Stimulated activated CD8-positive, alpha-beta memory T cell treated with anti-CD3 and anti-CD28 coated beads, Interleukin-12 subunit alpha, Interleukin-12 subunit beta, amount 100 ng/mL, for 4 hours (primary cell): Measurements from ENCODE around the gene ULK2.
"Not testable (repeated sequence)": the region's sequence is repeated elsewhere in the genome, so short reads cannot be mapped to it uniquely, and the experiment has no call there.

ENCODE experiments used
- DNase-seq: peaks from one replicate; pipeline ENCODE4 v3.0.0-alpha.2; 2020; ENCODE audit warnings: low read depth

ULK2 gene

DNA sequence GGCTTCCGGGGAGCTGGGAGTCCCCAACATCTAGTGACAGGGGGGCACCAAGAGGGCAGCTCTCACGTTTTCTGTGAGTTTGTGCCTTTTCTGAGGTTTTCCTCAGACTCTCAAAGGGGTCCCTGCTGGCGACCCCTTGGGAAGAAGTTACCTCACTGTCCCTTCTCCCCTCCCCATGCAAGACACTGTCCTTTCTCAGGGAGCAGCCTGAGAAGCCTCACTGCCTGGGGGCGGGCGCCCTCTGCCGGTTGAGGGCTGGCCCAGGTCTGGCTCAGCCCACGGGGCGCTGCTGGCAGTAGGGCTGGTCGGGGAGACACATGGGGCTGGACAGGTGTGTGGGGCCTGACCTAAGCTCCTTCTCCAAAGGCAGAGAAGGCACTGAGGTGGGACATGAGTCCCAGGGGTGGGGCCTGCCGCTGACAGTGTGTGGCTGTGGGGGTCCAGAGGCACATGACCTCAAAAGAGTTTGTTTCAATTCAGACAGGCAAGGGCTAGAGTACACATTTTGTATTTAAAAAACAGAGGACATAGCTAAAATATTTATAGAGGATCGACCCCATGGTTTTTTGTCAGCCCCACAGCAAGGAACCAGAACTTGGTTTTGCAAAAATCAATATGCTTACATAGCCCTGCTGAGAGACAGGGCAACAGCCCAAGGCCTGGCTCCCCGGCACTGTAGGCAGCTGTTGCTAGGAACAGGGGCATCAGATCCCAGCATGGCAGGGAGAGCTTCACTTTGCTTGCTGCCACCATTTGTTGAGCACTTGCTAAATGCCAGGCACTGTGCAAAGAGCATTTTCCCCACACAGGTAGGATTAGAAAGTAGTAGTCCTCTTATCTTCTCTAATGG lies 101.1 kb downstream of the ULK2 start:
- peak; percentile 53 for DNase-seq

DNA sequence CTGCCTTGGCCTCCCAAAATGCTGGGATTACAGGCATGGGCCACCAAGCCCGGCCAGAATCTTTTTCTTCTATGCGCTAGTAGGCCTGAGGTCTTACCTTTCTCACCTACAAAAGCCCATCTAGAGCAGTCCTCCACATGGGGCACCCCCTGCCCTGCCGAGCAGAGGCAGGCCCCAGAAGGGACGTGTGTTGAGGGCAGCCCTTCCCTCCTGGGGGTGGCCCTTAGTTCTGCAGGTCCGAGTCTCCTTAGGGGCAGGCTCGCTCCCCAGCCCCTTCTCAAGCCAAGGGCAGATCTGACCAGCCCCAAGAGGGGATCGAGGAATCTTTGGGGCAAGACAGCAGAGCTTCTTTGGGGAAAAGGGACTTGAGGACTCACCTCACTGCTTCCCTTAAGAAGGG lies 101.7 kb downstream of the ULK2 start:
- no peak for DNase-seq

DNA sequence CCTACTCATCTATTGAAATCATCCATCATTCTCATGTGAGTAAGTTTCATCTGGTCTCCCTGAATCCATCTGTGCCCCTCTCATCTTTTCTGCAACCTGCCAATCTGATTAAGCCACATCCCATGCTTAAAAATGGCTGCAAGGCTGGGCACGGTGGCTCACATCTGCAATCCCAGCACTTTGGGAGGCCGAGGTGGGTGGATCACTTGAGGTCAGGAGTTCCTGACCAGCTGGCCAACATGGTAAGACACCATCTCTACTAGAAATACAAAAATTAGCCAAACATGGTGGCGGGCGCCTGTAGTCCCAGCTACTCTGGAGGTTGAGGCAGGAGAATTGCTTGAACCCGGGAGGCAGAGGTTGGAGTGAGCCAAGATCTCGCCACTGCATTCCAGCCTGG lies 103.7 kb downstream of the ULK2 start:
- not testable (repeated sequence) for DNase-seq

DNA sequence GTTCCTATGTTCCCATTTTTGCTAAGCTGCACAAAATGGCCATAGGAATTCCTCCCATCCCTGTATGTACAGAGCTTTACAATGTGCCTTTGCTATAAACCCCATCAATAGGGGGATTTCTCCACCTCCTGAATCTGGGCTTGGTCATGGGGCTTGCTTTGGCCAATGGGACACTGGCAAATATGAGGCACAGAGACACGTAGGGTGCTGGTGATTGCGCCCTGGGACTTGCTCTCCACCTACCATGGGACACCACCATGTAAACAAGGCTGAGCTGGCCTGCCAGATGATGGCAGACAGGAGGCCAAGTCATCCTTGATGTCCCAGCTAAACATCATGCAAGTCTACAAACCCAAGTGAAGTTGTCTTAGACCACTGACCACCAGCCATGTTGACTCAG lies 104.3 kb downstream of the ULK2 start:
- no peak for DNase-seq

DNA sequence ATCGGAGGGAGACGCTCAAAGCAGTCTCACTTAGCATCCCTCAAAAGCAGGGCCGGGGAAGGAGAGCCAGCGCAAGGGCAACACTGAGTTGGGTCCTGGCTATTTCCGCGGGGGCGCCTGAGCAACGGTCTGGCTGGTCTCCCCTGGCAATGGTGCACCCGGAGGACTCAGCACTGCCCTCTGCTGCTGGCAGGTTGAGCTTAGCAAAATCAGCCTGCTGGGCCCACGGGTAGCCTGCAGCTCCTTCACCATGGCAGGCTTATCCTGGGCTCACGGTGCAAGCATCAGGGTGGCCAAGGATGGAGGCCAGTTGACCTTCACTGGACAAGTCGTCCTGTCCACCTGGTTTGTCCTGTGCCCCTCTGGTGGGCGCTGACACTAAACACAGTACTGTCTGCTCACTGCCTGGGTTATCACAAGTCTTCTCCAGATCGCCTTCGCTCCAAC lies 105.2 kb downstream of the ULK2 start:
- DNase-seq = peak; percentile 24

DNA sequence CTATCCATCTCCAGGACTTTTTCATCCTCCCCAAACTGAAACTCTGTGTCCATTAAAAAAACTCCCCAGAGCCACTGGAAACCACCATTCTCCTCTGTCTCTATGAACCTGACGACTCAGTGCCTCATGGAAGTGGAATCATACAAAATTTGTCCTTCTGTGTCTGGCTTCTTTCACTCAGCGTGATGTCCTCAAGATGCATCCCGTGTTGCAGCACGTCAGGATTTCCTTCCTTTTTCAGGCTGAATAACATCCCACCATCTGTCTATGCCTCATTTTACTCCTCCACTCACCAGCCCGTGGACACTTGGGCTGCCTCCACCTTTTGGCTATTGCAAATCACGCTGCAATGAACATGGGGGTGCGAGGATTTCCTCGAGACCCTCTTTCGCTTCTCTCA lies 107.0 kb downstream of the ULK2 start:
- DNase-seq = no peak

DNA sequence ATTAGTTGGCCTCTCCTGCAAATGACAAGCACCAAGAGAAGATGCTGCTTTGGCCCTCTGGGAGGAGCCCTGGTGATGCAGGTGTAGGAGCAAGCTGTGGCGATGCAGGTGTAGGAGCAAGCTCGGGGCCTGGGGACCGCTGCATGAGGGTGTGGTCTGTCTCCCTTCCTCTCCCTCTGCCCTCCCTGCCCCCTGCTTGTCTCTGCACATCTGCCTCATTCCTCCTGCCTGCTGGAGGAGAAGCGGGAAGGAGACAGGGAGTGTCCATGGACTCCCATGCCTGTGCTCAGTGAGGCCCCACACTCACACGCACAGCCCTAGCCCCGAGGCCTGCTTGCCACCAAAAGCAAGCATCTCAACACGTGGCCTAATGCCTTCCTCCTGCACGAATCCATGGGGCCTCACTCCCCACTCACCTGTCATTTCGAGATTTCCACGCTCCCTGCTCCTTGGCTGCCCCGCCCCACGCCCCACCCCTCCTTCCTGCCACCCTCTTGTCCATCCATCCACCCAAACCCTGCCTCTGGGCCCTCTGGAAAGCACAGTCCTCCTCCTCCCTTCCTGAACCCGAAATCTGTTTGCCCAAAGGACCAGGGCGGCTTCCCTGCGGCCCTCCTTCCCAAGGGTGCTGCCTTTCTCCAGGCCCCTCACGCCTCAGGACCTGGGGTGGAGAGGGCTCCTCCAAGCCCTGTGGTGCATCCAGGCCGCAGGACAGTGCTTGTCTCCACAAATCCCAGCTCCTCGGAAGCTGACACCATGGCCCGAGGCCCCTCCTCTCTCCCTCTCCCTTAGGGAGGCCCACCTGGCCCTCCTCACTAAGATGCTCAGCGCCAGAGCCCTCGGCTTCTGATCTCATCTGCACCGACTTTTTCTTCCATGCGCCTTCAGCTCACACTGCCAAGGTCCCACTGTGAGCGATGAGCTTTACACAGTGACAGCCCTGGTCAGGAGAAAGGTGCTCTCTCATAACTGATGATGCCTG lies 107.9 kb downstream of the ULK2 start:
- no peak for DNase-seq

DNA sequence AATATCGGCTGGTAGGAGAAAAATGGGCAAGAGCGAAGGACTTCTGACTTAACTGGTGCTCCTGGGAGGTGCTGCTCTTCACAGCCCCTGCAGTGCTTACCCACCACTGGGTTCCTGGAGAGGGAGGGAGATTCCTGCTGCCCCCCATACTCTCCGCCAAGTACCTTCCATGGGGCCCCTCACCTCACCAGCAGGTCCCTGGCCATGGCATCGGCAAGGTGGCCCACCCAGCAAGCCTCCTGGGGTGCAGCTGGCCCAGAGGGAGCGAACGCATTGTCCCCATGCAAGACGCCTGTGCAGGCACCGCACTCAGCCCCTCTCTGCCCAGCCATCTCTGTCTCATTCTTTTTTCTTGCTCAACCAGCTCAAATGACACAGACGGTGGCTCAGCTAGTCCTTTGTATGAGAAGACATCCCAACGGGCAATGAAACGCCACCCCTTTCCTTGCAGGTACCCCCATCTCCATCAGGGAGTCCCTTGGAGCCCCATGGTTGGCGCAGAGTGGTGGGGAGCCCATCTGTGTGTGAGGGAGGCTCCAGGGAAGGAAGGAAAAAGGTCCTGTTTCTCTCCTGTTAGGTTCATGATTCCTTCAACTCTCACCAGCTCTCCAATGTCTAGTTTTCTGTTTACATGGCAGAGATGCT lies 110.1 kb downstream of the ULK2 start:
- no peak for DNase-seq

DNA sequence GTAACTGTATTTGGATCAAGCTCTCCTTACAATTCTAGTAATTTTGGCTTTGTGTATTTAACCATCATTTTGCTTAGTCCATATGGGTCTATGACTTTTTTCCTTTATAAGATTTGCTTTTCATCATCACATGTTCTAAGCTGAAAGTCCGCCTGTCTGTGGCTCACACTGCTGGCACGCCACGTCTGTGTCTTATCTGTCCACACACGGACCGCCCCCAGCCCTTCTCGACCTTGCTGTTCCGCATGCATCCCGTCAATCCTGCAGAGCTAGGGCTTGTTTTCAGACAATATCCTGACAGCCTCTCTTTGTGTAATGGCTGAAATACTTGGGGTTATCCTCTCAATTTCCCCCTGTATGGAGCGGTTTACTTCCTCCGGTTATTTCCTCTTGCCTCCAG lies 111.2 kb downstream of the ULK2 start:
- DNase-seq = no peak

DNA sequence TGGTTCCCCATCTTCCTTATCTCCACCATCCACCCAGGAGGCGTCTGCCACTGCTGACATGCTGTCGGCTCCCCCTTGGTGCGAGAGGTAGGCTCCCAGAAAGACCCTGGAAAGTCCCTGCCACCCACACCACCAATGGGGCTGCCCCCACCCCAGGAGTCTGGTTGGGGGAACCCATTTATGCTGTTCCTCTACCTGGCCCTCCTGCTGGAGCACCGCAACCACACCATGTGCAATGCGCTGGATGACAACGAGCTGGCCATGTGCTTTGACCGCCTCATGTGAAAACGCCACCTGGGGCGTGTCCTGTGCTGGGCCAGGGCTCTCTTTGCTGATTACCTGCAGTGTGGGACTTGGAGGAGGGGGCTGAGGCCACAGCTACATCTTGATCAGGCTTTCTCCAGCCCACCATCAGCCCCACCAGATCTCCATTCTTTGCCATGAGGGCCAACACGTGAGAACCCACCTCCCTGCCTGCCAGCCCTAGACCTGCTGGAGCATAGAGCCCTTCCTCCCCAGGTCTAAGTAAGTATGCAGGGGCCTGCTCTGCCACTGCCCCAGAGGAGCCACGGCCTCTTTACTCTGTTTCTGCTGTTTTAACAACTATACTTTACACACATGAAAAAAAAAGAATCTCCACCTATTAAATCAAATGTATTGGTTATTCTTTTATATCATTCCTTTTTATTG lies 111.8 kb downstream of the ULK2 start:
- DNase-seq = no peak

DNA sequence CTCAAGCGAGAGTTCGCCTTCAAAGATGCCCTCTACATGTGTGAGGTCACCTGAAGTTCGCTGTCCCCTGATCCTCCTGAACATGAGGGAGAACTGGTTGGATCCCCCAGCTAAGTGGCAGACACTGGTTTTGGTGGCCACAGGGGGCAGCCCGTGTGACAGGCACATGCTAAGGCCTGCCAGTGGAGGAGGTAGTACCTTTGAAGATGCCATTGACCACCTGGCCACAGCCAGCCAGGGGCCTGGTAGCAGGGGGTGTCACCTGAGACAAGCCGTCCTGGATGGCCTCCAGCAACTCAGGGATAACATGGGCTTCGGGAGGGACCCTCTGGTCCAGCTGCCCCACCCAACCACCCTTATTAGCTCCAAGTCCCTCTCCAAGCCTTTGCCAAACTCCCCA lies 112.3 kb downstream of the ULK2 start:
- no peak for DNase-seq

DNA sequence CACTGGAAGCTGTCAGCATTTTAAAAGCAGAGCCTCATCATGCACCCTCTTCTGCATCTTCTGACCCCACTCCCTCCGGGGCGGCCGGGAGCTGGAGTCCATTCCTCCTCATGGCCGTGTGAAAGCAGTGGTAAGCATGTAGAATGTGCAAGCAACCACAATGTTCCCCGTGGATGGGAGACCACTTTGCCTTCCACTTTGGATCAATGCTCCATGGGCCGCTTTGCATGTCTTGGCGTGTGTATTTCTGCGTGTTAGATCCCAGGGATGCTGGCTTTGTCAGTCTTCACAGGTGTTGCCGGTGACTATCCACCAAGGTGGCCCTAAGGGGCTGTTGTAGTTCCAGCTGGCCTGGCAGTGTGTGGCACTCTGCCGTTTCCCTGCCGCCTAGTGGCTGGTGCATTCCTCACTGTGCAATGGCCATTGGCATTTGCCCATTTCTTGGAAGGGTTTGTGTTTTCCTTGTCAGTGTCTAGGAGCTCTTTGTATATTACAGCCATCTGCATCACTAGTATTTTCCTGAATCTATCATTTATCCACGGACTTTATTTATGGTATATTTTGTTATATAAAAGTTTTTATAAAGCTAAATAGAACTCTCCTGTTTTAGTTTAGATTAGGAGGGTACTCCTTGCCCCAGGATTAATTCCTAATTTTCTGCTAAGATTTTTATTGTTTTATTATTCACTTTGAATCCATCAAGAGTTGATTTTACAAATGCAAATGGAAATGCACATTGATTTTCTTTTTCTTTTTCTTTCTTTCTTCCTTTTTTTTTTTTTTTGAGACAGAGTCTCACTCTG lies 113.9 kb downstream of the ULK2 start:
- no peak for DNase-seq

DNA sequence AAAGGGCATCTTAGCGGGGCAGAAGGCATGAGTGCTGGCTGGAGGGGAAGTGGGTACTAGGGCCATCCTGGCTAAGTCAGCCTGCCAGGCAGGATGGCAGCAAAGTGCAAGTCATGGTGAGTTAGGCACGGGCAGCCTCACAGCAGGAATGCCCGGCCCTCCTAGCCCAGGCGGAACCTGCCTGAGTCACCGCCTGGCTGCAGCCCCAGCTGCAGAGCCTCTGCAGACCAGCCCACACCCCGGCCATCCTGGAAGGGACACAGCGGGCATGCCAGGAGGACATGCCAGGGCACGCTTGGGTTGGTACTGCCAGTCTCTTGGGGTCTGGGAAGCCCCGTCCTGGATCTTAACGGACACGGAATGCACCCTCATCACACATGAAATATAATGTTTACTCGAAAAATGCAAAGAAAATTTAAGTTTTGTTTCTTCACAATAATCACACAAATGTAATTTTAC lies 114.7 kb downstream of the ULK2 start:
- no peak for DNase-seq

DNA sequence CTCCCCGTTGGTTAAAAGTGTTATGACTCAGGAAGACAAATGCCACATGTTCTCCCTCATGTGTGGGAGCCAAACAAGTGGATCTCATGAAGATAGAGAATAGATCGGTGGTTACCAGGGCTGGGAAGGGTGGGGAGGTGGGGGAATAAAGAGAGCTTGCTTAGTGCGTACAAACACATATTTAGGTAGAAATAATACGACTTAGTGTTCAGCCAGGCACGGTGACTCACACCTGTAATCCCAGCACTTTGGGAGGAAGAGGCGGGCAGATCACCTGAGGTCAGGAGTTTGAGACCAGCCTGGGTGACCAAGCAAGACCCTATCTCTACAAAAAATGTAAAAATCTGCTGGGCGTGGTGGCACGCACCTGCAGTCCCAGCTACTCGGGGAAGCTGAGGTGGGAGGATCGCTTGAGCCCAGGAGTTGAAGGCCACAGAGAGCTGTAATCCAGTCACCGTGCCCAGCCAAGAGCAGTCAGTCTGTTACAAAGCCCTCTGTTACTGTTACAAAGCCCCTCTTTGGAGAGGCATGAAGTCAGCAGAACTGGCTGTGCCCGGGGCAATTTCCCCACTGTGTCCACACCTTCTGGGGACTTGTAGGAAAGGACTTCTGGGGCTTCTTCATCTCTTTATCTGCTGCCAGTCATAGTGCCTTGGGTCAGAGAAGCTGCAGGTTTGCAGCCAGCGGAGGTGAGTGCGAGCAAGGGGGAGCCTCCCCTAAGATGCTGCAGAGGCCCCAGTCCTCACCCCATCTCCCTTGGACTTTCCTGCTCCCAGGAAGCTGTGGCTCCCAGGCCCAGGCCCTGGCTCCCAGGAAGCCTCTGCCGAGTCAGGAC lies 115.3 kb downstream of the ULK2 start:
- DNase-seq = no peak

DNA sequence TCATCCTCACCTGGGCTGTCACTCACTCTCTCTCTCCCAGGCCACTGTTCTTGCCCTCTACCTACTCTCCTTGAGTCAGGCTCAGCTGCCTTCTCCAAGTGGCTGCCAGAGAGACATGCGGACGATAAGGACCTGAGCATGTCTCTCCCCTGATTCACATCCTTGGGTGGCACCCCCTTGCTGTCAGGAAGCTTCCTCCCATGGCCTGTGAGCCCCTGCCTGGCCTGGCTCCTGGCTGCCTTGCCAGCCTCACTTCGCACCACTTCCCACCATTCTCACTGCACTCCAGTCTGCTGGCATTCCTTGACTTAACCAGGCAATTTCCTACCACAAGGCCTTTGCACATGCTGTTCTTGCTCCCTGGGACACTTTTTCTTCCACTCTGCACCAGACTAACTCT lies 116.9 kb downstream of the ULK2 start:
- DNase-seq = no peak

DNA sequence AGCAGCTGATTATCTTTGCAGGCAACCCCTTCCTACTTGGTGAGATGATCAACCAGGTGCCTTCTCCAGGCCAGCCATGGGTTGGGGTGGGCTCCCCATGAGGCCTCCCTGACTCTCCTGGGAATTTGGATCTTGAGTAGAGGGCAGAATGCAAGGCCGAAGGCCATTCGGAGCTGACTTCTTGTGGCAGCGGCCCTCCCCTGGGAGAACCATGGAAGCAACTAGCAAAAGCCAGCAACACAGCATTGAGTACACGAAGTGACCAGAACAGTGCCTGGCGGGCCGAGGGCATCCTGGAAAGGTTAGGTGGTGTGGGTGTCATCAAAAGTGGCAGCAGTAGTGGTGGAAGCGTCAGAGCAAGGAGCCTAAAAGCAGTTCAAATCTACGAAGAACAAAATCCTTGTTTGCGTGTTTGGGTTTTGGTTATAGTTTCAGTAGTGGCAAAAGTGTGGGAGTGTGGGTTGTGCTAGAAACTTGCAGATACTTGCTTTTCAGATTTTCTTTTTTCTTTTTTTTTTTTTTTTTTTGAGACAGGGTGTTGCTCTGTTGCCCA lies 117.6 kb downstream of the ULK2 start:
- no peak for DNase-seq

DNA sequence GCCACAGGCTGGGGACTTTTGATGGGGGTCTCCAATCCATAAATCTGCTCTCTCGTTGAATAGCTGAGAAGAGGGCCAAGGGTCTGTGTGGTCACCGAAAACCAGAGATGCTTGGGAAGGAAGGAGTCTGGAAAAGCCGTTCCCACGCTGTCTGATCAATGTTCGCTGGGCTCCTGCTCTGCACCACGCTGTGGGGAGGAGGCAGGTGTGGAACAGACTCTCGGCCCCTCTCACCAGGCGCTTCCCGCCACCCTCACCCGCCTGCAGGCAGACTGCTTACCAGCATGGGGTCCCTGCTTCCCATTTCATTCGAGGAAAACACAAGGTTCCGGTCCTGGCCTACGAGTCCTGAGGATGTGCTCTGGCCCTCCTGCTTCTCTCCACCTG lies 118.9 kb downstream of the ULK2 start:
- DNase-seq = no peak

DNA sequence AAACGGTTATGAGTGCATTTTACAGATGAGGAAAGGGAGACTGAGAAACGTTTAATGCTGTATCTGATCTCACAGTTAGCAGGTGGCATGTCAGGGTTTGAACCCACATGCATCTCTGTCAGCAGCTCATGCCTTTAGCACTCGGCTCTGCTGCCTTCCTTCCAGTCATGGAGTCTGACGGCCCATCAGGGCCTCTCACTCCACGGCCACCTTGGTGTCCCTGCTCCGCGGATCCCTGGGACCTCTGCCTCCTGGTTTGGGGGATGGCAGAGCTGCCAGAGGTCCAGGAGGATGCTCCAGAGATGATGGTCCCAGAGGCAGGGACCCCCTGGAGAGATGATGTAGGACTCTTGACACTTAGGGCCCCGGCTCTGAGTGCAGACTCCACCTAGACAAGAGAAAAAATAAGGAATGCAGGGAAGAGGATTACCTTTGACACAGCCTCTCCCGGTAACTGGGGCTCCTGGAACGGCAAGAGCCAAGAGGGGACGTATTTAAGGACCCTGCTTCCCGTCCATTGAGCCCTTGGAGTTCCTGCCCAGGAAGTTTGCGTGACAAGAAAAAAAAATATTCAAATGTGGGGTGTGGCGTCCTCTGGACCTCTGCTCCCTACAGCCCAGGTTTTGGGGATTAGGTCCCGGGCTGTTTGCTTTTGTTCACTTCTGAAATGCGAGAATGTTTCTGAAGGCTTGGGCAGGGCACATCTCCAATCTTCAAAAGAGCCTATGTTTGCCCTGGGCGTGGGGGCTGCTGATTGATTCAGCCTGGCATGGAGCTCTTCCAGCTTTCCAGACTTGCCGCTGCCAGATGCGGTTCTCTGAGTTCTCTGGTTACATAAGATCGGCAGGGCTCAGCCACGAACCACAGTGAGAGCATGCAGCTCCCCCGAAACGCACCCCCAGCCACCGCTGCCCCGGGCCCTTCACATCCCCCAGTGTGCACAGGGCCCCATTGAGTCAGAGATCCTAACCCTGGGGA lies 119.6 kb downstream of the ULK2 start, which contains the start of gene ALDH3A1:
TSS of gene ALDH3A1 (minus strand) at position 470 of the 978 bp plus-strand sequence. CDS start 3,169 bp downstream, outside the sequence.
- DNase-seq = no peak
